Stimulated activated memory B cell treated with anti-CD40 and anti-IgM and Interleukin-4, amounts not matched to agents 10 μg/mL and 1 μg/mL and 100 μg/mL, for 72 hours (primary cell): ENCODE measurements around the gene KIAA0319L.

Experiments used
- ATAC-seq: fragments of 150-1000 bp; cut with Tn5 transposase; 2 replicates; pipeline ENCODE4 v1.10.0; 2021
- H3K27ac Mint-ChIP-seq: one replicate; pipeline ENCODE4 v1.8.0; 2022; ENCODE audit warnings: mild to moderate bottlenecking, mixed read lengths
- H3K27me3 Mint-ChIP-seq: one replicate; pipeline ENCODE4 v1.8.0; 2022; ENCODE audit warnings: mixed read lengths
- H3K36me3 Mint-ChIP-seq: one replicate; pipeline ENCODE4 v1.8.0; 2022; ENCODE audit warnings: mixed read lengths
- H3K4me1 Mint-ChIP-seq: one replicate; pipeline ENCODE4 v1.8.0; 2022; ENCODE audit warnings: mixed read lengths
- H3K4me3 Mint-ChIP-seq: one replicate; pipeline ENCODE4 v1.8.0; 2022; ENCODE audit warnings: mild to moderate bottlenecking, moderate library complexity, mixed read lengths
- H3K9me3 Mint-ChIP-seq: one replicate; pipeline ENCODE4 v1.8.0; 2022; ENCODE audit warnings: mixed read lengths

The KIAA0319L gene

DNA sequence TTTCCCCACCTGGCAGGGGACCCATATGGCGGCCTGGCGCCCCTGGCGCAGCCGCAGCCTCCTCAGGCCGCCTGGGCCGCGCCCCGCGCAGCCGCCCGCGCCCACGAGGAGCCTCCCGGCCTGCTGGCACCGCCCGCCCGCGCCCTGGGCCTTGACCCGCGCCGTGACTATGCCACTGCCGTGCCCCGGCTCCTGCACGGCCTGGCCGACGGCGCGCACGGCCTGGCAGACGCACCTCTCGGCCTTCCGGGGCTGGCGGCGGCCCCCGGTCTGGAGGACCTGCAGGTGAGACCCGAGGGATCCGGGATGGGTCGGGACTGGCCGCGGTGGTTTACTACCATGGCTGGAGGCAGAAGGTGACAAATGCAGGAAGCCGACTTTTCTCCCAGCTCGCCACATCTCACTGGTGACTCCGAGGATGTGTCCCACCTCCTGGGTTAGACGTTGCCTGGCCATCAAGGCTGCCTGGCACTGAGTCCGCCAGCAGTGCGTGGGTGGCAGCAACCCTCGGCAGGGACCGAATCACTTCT, 17.0 kb upstream of the KIAA0319L start:
- no peaks in the 10 kb centered on the region for H3K9me3 Mint-ChIP-seq

DNA sequence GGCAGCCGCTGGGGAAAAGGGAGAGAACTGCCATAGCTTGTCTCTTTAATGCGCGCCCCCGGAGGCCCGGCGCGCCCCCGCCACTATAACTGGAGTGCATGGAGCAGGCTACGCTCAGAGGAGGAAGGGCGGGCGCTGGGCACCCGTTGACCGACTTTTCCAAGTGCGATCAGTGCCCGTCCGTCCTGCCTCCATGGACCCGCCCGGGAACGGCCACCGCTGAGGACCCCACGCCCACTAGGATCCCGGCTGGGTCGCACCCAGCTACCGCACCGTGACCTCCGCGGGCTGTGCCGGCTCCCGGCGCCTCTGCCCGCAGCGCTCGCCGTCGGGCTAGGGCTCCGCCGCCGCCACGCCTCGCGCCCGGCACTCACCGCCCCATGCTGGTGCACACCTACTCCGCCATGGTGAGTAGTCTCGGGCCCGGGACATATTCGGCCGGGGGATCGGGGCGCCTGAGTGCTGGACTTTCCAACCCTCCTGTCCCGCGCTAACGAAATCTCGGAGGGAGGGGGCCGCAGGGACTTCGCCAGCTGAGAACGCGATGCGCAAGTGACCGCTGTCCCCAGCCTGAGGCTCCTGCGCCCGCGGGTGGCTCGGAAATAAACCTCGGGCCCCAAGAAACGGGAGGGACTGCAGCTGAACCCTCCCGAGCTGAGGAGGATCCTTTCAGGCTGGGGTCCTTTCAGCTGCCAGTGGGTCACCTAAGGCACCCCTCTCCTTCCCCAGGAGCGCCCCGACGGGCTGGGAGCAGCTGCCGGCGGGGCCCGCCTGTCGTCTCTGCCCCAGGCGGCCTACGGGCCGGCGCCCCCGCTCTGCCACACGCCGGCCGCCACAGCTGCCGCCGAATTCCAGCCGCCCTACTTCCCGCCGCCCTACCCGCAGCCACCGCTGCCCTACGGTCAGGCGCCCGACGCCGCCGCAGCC, 16.3 kb upstream of the KIAA0319L start, which contains the start of gene TFAP2E:
TFAP2E (plus strand) TSS at position 117 of the 927 bp plus-strand sequence; CDS start at position 381, 264 bp downstream.
- peak; percentile 35 for ATAC-seq

More for the DNA sequence above, 17.0 kb upstream of the KIAA0319L start:
- Mint-ChIP-seq H3K36me3 (no peaks in the 10 kb centered on the region), H3K4me1 (peaks cover 21% of the 10 kb centered on the region), H3K4me3 (no peak overlapping the region), H3K27me3 (peaks cover 17% of the 10 kb centered on the region), H3K27ac (no peak overlapping the region)
- ATAC-seq: peak; percentile 14

DNA sequence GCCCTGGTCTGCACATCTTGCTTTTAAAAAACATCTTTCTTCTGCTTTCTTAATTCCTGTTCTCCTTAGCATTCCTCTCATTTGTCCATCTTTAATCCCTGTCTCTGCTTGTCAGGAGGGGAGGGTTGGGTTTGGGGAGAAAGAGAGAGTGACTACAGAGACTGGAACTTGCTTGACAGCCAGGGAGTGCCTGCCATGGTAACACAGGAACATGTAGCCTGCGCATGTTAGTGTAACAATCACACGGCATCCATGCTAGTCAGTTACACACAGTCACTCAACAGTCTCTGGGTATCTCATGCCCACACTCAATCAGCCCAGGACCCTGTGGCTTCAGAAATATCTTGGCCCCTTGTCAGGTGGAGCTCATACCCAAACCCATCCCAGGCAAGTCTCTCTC, 15.1 kb upstream of the KIAA0319L start:
- Mint-ChIP-seq H3K4me3 (no peak overlapping the region), H3K9me3 (no peaks in the 10 kb centered on the region), H3K4me1 (peaks cover 17% of the 10 kb centered on the region), H3K27me3 (peaks cover 17% of the 10 kb centered on the region), H3K27ac (no peak overlapping the region), H3K36me3 (peaks cover under 1% of the 10 kb centered on the region)
- ATAC-seq: no peak

More for the DNA sequence above, 16.3 kb upstream of the KIAA0319L start, which contains the start of gene TFAP2E:
- Mint-ChIP-seq H3K4me1 (peaks cover 24% of the 10 kb centered on the region), H3K4me3 (no peak within 1 kb of the TSS), H3K36me3 (no peaks in the 10 kb centered on the region), H3K27ac (no peak within 1 kb of the TSS), H3K27me3 (peaks cover 17% of the 10 kb centered on the region), H3K9me3 (no peaks in the 10 kb centered on the region)

DNA sequence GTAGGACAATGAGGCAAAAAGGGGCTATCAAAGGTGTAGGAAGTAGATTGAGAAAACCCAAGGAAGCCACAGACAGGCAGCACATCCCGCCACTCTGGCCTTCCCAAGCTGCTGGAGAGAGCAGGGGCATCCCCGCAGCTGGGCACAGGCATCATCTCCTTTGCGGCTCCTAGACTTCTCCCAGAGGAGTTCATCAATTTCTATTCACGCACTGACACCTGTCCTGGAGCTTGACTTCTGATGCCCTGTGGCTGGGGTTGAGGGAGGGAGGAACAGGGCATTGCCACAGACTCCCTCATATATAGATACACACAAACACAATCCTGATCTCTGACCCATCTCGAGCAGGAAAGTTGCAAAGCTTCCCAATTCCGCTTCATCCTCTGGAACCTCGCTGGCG, 14.1 kb upstream of the KIAA0319L start:
- Mint-ChIP-seq H3K36me3 (peaks cover 10% of the 10 kb centered on the region), H3K27me3 (peaks cover 17% of the 10 kb centered on the region), H3K9me3 (no peaks in the 10 kb centered on the region), H3K4me1 (peaks cover 11% of the 10 kb centered on the region), H3K4me3 (no peak overlapping the region), H3K27ac (no peak overlapping the region)
- ATAC-seq: no peak

DNA sequence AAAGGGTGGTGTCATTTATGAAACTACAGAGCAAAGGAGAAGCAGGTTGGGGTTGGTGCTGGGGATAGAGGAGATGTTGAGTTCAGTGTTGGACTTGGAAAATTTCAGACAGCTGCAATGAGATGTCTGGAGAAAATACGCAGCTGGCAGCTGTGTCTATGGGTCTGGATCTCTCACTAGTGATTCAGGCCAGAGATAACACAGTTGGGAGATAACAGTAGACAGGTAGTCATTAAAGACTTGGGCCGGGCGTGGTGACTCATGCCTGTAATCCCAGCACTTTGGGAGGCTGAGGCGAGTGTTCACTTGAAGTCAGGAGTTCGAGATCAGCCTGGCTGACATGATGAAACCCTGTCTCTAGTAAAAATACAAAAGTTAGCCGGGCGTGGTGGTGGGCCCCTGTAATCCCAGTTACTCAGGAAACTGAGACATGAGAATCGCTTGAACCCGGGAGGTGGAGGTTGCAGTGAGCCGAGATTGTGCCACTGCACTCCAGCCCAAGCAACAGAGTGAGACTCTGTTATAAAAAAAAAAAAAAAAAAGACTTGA, 13.5 kb upstream of the KIAA0319L start:
- peaks cover 14% of the 10 kb centered on the region for H3K27me3 Mint-ChIP-seq
- H3K36me3 Mint-ChIP-seq: peaks cover 10% of the 10 kb centered on the region
- no peaks in the 10 kb centered on the region for H3K9me3 Mint-ChIP-seq
- no peak overlapping the region for H3K27ac Mint-ChIP-seq
- H3K4me3 Mint-ChIP-seq: no peak overlapping the region
- peaks cover 10% of the 10 kb centered on the region for H3K4me1 Mint-ChIP-seq
- ATAC-seq: no peak

DNA sequence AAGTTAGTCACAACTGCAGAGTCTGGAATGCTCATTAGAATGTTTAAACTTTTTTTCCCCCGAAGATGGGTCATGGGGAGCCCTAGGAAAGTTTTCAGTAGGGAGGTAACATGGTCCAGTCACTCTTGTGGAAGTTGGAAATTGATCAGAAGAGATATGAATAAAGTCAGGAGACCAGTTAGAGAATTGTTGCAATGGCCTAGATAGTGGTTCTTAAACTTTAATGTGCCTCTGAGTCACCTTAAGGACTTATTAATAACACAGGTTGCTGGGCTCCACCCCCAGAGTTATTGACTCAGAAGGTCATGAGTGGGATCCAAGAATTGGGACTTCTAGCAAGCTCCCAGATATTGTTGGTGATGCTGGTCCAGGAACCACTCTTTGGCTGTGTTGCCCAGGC, 12.7 kb upstream of the KIAA0319L start:
- peaks cover 10% of the 10 kb centered on the region for H3K36me3 Mint-ChIP-seq
- no peak overlapping the region for H3K27ac Mint-ChIP-seq
- peaks cover 11% of the 10 kb centered on the region for H3K4me1 Mint-ChIP-seq
- H3K27me3 Mint-ChIP-seq: peaks cover 7% of the 10 kb centered on the region
- ATAC-seq: no peak
- no peaks in the 10 kb centered on the region for H3K9me3 Mint-ChIP-seq
- no peak overlapping the region for H3K4me3 Mint-ChIP-seq

DNA sequence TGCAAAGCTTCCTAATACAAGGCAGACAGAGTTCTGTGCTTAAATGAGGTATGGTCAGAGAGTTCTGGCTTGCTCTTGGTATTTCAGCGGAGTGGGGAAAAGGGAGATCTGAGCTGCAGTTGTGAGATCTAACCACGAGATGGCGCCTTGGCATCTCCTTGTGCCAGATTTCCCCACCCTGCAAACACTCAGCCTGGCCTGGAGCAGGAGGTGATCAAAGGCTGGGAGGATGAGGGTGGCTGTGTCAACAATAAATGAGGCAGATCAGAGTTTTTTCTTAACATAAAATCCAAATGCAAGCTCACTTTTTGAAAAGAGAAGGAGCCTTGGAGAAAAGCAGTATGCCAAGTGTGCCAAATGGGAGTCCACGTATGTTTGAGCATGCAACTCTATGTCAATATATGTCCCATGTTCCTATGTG, 11.8 kb upstream of the KIAA0319L start:
- Mint-ChIP-seq H3K4me3 (no peak overlapping the region), H3K36me3 (peaks cover 20% of the 10 kb centered on the region), H3K27me3 (no peaks in the 10 kb centered on the region), H3K4me1 (peaks cover 20% of the 10 kb centered on the region), H3K27ac (no peak overlapping the region), H3K9me3 (no peaks in the 10 kb centered on the region)
- ATAC-seq: peak; percentile 68

DNA sequence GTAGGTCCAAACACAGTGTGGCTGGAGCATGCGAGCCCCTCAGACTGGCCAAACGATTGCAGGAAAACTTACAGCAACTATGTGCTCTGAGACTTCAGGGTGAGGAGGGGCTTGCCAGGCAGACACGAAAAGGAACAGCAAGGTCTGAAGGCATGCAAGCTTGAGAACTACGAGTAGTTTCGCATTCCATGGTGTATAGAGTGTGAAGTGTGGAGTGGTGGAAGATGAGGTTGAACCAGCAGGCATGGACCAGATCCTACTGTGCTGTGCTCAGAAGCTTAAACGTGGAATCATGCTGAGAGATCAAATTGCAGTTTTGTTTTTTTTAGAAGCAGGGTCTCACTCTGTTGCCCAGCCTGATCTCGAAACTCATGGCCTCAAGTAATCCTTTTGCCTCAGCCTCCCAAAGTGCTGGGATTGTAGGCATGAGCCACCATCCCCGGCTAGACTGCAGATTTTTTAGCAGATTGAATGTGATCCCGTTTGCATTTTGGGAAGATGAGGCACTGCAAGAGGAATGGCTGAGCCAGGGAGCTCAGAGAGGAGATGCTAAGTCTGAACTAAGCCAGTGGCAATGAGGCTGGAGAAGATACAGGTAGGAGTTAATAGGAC, 10.8 kb upstream of the KIAA0319L start:
- Mint-ChIP-seq H3K27ac (no peak overlapping the region), H3K36me3 (peaks cover 21% of the 10 kb centered on the region), H3K9me3 (no peaks in the 10 kb centered on the region), H3K4me3 (no peak overlapping the region), H3K27me3 (no peaks in the 10 kb centered on the region), H3K4me1 (peaks cover 20% of the 10 kb centered on the region)
- ATAC-seq: no peak

DNA sequence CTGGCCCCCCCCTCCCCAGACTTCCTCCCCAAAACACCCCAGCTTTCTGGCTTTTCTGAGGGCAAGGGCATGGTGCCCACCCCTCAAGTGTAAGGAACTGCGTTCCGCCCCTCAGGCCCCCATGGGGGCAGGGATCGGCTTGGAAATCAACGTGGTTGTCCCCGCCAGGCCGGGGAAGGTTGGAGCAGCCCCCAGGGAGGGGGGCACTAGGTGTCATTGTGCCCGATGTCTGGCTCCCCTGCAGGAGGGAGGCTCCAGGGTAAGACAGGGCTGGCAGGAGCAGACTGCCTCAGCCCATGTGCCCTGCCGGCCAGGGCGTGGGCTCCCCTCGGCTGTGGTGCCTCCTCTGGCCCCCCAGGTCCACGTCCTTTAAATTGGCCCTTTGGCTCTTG, 8.5 kb upstream of the KIAA0319L start:
- Mint-ChIP-seq H3K27me3 (no peaks in the 10 kb centered on the region), H3K9me3 (no peaks in the 10 kb centered on the region), H3K36me3 (peaks cover 21% of the 10 kb centered on the region), H3K4me3 (no peak overlapping the region), H3K4me1 (peaks cover 36% of the 10 kb centered on the region), H3K27ac (no peak overlapping the region)
- no peak for ATAC-seq

DNA sequence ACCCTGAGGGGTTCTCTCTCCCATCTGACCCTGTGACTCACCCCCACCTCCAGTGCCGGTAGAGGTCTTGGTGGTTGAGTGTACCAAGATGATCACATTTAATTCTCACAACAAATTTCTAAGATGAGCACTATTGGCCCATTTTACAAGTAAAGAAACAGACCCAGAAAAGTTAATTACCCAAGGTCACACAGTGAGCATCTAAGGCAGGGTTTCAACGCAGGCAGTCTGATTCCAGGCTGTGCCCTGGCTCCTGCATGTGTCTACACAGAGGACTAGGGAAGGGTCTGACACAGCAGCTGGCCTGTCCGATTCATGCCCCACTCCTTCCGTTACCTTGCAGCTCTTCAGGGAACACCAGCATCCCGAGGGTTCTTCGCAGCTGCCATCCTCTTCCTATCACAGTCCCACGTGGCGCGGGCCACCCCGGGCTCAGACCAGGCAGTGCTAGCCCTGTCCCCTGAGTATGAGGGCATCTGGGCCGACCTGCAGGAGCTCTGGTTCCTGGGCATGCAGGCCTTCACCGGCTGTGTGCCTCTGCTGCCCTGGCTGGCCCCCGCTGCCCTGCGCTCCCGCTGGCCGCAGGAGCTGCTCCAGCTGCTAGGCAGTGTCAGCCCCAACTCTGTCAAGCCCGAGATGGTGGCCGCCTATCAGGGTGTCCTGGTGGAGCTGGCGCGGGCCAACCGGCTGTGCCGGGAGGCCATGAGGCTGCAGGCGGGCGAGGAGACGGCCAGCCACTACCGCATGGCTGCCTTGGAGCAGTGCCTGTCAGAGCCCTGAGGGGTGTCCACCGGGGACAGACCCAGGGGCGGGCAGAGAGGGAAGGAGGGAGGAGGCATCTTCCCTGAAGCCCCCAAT, 7.9 kb upstream of the KIAA0319L start:
- no peak for ATAC-seq
- Mint-ChIP-seq H3K27me3 (no peaks in the 10 kb centered on the region), H3K4me1 (peaks cover 37% of the 10 kb centered on the region), H3K9me3 (no peaks in the 10 kb centered on the region), H3K36me3 (peaks cover 21% of the 10 kb centered on the region), H3K27ac (no peak overlapping the region), H3K4me3 (no peak overlapping the region)

DNA sequence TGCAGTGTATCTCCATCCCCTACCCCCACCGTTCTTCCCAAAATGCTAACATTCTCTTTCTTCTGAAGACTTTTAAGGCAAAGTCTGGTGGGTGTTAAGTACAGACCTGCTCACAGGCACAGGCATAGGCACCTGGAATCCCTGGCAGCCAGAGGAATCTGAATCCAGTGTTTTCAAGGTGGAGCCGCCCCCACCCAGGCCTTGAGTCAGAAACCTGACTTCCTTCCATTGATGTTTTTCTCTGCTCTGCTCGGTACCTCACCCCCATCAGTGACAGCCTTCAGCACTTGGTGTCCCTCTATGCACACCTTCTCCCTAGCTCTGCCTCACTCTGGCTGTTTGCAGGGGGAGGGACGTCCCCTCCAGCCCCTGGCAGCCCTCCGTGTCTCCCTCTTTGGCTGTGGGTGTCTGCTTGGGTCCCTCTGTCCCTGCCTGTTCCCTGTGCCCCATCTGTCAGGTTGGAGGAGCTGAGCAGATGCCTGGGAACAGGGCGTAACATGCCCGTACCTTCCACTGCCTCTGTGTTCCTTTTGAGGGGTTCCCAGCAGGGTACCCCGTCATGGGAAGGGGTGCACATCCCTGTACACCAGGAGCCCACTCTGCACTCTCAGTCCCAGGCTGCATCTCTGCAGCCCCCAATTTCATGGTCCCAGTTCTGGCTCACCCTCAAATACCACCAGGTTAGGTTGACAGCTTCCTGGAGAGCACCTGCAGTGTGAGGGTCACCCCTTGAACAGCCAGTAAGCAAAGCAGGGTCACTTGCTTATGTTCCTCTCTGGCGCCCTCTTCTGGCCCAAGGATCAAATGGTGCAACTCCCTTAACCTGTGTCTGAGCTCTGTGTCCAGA, 7.1 kb upstream of the KIAA0319L start:
- H3K4me3 Mint-ChIP-seq: no peak overlapping the region
- H3K27ac Mint-ChIP-seq: no peak overlapping the region
- peaks cover 21% of the 10 kb centered on the region for H3K36me3 Mint-ChIP-seq
- H3K9me3 Mint-ChIP-seq: no peaks in the 10 kb centered on the region
- H3K4me1 Mint-ChIP-seq: peaks cover 42% of the 10 kb centered on the region
- ATAC-seq: peak; percentile 67
- H3K27me3 Mint-ChIP-seq: no peaks in the 10 kb centered on the region

DNA sequence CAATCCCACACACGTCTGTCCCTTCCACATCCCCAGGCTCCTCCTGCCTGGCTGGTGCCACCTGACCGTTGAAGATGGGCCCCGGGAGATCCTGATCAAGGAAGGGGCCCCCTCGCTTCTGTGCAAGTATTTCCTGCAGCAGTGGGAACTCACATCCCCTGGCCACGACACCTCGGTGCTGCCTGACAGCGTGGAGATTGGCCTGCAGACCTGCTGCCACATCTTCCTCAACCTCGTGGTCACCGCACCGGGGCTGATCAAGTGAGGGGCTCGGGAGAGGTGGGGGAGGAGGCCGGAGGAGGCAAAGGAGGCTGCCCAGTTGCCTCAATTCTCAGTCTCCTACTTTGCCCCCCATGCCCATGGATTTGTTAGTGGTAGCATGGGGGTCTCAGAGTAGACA, 6.0 kb upstream of the KIAA0319L start:
- Mint-ChIP-seq H3K9me3 (no peaks in the 10 kb centered on the region), H3K36me3 (peaks cover 21% of the 10 kb centered on the region), H3K4me1 (peaks cover 43% of the 10 kb centered on the region), H3K4me3 (no peak overlapping the region), H3K27ac (no peak overlapping the region), H3K27me3 (no peaks in the 10 kb centered on the region)
- ATAC-seq: no peak

DNA sequence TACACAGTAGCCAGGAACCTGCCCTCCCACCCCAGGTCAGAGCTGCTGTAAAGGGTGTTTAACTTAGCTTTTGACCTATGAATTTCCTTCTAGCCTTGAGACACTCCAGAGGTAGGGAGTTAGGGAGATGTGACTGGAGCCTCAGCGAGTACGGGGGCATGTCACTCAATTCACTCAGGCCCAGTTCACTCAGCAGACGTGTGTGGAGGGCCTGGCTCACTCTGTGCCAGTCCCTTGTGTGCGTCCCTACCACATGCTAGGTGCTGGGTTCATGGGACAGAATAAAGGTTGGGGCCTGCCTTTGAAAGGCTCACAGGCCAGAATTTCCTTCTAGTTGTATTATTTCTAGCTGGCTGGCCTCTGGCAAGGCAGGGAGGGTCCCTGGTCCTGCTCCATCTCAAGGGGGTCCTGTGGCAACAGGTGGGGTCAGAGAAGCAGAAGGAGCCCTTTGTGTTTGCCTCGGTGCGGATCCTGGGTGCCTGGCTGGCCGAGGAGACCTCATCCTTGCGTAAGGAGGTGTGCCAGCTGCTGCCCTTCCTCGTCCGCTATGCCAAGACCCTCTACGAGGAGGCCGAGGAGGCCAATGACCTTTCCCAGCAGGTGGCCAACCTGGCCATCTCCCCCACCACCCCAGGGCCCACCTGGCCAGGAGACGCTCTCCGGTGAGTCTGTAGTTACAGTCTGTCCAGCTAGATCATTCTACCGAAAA, 4.9 kb upstream of the KIAA0319L start:
- Mint-ChIP-seq H3K27ac (no peak overlapping the region), H3K27me3 (no peaks in the 10 kb centered on the region), H3K9me3 (no peaks in the 10 kb centered on the region), H3K4me3 (no peak overlapping the region), H3K4me1 (peaks cover 45% of the 10 kb centered on the region), H3K36me3 (peaks cover 19% of the 10 kb centered on the region)
- ATAC-seq: no peak
